Activated T-cell treated with anti-CD3 and anti-CD28 coated beads, Interleukin-2, amount 50 U/mL, for 4 hours (primary cell): ENCODE data around the gene GJC3. TPM values are rescaled to one million over a fixed set of nuclear protein-coding genes. Genes with fewer than 3 reads are reported as not detected.
"Not testable (repeated sequence)": the region's sequence is repeated elsewhere in the genome, so short reads cannot be mapped to it uniquely, and the experiment has no call there.

Source experiments
- ATAC-seq, 2 donors: fragments of 200-7000 bp; cut with Tn5 transposase; one replicate each; pipeline ENCODE4 v1.10.0; 2021
- DNase-seq: peaks from one replicate; pipeline ENCODE4 v3.0.0-alpha.2; 2020
- H3K27me3 Mint-ChIP-seq: one replicate; pipeline ENCODE4 v1.8.0; 2021; ENCODE audit warnings: low read depth, mixed read lengths
- H3K36me3 Mint-ChIP-seq: one replicate; pipeline ENCODE4 v1.8.0; 2022; ENCODE audit warnings: mixed read lengths; ENCODE audit not compliant: insufficient read depth
- H3K4me1 Mint-ChIP-seq: one replicate; pipeline ENCODE4 v1.8.0; 2021; ENCODE audit warnings: low read depth, mixed read lengths
- H3K4me3 Mint-ChIP-seq: one replicate; pipeline ENCODE4 v1.8.0; 2021; ENCODE audit warnings: mild to moderate bottlenecking, moderate library complexity, mixed read lengths
- H3K9me3 Mint-ChIP-seq: one replicate; pipeline ENCODE4 v1.8.0; 2021; ENCODE audit warnings: mixed read lengths
- total RNA-seq, 3 donors: library from RNA; stranded (reverse); gene quantifications; one replicate each; pipeline ENCODE4 v1.2.1, GENCODE V29; 2021

The GJC3 gene
- total RNA-seq = under 1 TPM; 0.24 to 0.40 (median 0.29) TPM

GRCh38 chr7:99928994-99929729, at the start of gene GJC3:
Gene GJC3 (minus strand): TSS chr7:99929620. CDS start chr7:99929620, 0 bp downstream.
- H3K4me3 Mint-ChIP-seq = peak within 1 kb of the TSS; percentile 72
- peaks cover 23% of the 10 kb centered on the region for H3K27me3 Mint-ChIP-seq
- no peaks in the 10 kb centered on the region for H3K9me3 Mint-ChIP-seq
- peaks cover 23% of the 10 kb centered on the region for H3K4me1 Mint-ChIP-seq
- DNase-seq (no peak), ATAC-seq (peak; percentile 86 to 89)
- H3K36me3 Mint-ChIP-seq = no peaks in the 10 kb centered on the region

- Mint-ChIP-seq H3K36me3 (no peaks in the 10 kb centered on the region), H3K9me3 (no peaks in the 10 kb centered on the region), H3K4me3 (no peak overlapping the region), H3K4me1 (peaks cover 10% of the 10 kb centered on the region), H3K27me3 (peaks cover 19% of the 10 kb centered on the region)
- ATAC-seq = no peak
- DNase-seq = no peak
Measured at GRCh38 chr7:99976626-99977025, 47.2 kb upstream of the GJC3 start.

- ATAC-seq (no peak), DNase-seq (no peak)
- Mint-ChIP-seq H3K36me3 (no peaks in the 10 kb centered on the region), H3K9me3 (no peaks in the 10 kb centered on the region), H3K4me1 (peaks cover 10% of the 10 kb centered on the region), H3K27me3 (peaks cover 20% of the 10 kb centered on the region), H3K4me3 (no peak within 1 kb of the TSS)
Measured at GRCh38 chr7:99975782-99976521, 46.5 kb upstream of the GJC3 start, which contains the start of gene AZGP1. Gene AZGP1 (minus strand): TSS chr7:99976031. CDS start chr7:99976020, 11 bp downstream.

DNA sequence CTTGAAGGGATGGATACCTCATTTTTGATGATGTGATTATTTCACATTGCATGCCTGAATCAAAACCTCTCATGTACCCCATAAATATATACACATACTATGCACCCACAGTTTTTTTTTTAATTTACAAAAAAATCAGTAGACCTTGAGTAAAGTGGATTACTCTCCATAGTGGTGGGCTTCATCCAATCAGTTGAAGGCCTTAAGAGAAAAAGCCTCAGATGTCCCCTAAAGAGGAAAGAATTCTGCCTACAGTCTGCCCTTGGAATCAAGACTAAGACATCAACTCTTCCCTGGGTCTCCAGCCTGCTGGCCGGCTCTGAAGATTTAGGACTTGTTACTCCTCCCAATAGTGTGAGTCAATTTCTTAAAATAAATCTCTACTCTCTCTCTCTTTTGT, 45.3 kb upstream of the GJC3 start:
- no peak overlapping the region for H3K4me3 Mint-ChIP-seq
- H3K4me1 Mint-ChIP-seq = no peaks in the 10 kb centered on the region
- H3K27me3 Mint-ChIP-seq = peaks cover 20% of the 10 kb centered on the region
- ATAC-seq = no peak
- no peaks in the 10 kb centered on the region for H3K36me3 Mint-ChIP-seq
- no peaks in the 10 kb centered on the region for H3K9me3 Mint-ChIP-seq
- no peak for DNase-seq

GRCh38 chr7:99973817-99974216, 44.4 kb upstream of the GJC3 start:
- not testable (repeated sequence) for H3K36me3 Mint-ChIP-seq, H3K9me3 Mint-ChIP-seq, H3K4me1 Mint-ChIP-seq, DNase-seq, H3K4me3 Mint-ChIP-seq, ATAC-seq
- H3K27me3 Mint-ChIP-seq = peaks cover 17% of the 10 kb centered on the region

DNA sequence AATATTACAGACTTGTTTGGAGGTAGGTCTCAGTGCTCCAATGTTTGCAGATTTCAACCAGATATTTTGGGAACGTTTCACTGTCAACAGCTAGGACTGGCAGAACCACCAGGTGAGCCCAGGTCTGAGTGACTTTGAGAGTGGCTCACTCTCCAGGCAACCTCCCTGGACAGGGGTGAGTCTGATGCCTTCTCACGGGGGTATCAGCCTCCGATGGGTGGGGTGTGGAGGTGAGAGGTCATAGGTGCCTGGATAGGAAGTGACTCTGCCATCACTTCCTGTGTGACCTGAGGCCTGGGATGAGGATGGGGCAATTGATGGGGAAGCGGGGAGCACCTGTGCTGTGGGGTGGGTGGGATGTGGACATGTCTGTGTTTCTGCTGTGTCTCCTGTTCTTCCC, 41.8 kb upstream of the GJC3 start:
- Mint-ChIP-seq H3K9me3 (no peaks in the 10 kb centered on the region), H3K4me3 (no peak overlapping the region), H3K36me3 (no peaks in the 10 kb centered on the region), H3K4me1 (no peaks in the 10 kb centered on the region), H3K27me3 (peaks cover 31% of the 10 kb centered on the region)
- ATAC-seq (no peak), DNase-seq (no peak)

DNA sequence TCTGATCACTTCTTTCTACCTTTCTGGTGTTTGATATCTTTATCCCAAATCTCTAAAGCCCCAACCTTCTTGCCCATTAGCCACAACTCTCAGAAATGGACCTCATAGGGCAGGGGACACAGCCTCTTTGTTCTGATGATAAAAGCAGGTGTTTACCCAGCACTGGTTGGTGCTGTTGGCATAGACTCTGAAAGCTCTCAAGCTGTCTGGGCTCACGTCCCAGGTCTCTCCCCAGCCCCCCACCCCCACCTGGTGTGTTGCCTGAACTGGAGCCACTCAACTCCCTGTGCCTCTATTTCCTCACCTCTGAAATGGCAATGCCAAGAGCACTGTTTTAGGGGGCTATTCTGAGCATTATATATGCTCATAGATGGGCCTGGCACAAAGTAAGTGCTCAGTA, 40.4 kb upstream of the GJC3 start:
- H3K36me3 Mint-ChIP-seq, H3K4me1 Mint-ChIP-seq, H3K4me3 Mint-ChIP-seq, ATAC-seq, DNase-seq, H3K9me3 Mint-ChIP-seq: not testable (repeated sequence)
- H3K27me3 Mint-ChIP-seq = peaks cover 37% of the 10 kb centered on the region

- no peak overlapping the region for H3K4me3 Mint-ChIP-seq
- H3K9me3 Mint-ChIP-seq = no peaks in the 10 kb centered on the region
- H3K36me3 Mint-ChIP-seq = no peaks in the 10 kb centered on the region
- ATAC-seq (no peak), DNase-seq (no peak)
- H3K4me1 Mint-ChIP-seq = no peaks in the 10 kb centered on the region
- peaks cover 43% of the 10 kb centered on the region for H3K27me3 Mint-ChIP-seq
Measured at GRCh38 chr7:99969298-99969697, 39.9 kb upstream of the GJC3 start.

DNA sequence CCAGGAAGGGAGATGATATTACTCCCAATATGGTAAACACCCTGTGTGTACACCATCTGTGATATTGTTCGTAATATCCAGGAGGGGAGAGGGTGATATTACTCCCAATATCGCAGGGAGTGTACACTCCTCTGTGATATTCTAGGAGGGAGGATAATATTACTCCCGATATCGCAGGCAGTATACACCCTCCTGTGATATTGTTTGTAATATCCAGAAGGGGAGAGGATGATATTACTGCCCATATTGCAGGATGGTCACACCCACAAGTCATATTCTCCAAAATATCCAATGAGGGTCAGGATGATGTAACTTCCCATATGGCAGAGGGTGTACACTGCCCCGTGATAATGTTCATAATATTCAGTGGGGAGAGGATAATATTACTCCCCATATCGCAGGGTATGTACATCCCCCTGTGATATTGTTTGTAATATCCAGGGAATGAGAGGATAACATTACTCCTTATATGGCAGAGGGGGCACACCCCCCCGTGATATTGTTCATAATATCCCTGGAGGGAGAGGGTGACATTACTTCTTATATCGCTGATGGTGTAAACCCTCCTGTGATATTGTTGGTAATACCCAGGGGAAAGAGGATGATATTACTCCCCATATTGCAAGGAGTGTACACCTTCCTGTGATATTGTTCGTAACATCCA, 29.3 kb upstream of the GJC3 start:
- no peak for ATAC-seq
- Mint-ChIP-seq H3K4me1 (no peaks in the 10 kb centered on the region), H3K36me3 (no peaks in the 10 kb centered on the region), H3K4me3 (no peak overlapping the region), H3K9me3 (no peaks in the 10 kb centered on the region), H3K27me3 (peaks cover 54% of the 10 kb centered on the region)
- no peak for DNase-seq

DNA sequence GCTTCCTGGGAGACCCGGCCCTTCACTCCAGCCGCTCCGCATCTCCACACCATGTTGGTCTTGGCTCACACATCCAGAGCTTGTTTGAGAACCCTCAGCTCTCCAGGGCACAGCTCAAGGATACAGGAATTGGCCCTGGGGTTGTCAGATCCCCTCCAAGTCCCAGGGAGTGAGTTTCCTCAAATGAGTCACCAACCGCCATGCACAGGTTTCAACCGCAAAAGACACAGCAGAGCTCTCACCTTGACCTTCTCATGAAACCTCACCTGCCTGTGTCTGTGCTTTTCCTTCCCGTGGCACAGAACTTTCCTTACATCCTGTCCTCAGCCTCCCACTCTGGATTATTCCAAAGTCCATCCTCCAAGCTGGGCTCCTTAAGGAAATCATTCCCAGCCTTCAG, 25.8 kb upstream of the GJC3 start:
- Mint-ChIP-seq H3K9me3 (no peaks in the 10 kb centered on the region), H3K36me3 (no peaks in the 10 kb centered on the region), H3K4me1 (no peaks in the 10 kb centered on the region), H3K27me3 (peaks cover 26% of the 10 kb centered on the region), H3K4me3 (no peak overlapping the region)
- DNase-seq (no peak), ATAC-seq (no peak)

DNA sequence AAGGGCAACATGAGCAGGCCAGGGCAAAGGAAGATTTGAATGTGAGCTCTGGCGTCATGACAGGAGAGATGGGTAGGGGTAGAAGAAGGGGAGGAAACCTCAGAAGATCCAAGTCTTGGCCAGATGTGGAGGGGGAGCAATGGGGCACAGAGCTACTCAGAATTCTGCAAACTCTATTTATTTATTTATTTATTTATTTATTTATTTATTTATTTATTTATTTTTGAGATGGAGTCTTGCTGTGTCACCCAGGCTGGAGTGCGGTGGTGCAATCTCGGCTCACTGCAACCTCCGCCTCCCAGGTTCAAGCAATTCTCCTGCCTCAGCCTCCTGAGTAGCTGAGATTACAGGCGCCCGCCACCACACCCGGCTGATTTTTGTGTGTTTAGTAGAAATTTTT, 25.2 kb upstream of the GJC3 start:
- not testable (repeated sequence) for DNase-seq, H3K4me1 Mint-ChIP-seq, H3K9me3 Mint-ChIP-seq, ATAC-seq, H3K4me3 Mint-ChIP-seq, H3K36me3 Mint-ChIP-seq
- H3K27me3 Mint-ChIP-seq = peaks cover 25% of the 10 kb centered on the region

DNA sequence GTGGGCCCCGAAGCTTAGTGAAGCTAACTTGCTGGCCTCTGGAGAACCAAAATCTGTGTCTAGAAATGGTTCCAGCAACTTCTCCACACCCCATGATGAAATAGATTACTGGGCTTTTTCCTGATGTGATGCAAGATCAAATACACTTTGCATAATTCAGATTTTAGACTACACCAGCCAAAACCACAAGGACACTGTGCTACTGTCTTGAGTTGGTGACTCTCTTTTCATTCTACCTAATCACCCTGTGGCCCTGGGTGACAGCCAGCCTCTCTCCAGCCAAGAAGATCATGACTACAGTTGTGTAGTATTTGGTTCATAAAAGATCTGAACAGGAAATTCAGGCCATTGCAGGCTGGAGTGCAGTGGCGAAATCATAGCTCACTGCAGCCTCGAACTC, 24.2 kb upstream of the GJC3 start:
- ATAC-seq = no peak
- H3K4me3 Mint-ChIP-seq = no peak overlapping the region

DNA sequence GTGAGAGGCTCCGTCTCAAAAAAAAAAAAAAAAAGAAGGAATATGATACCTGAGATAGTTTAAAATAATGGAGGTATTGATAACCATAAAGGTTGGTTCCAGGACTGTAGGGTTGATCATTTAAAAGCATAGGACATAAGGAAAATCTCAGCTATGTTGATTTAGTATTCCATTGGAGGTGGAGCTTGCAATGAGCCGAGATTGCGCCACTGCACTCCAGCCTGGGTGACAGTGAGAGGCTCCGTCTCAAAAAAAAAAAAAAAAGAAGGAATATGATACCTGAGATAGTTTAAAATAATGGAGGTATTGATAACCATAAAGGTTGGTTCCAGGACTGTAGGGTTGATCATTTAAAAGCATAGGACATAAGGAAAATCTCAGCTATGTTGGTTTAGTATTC, 23.2 kb upstream of the GJC3 start:
- ATAC-seq, H3K36me3 Mint-ChIP-seq, H3K4me3 Mint-ChIP-seq, DNase-seq, H3K4me1 Mint-ChIP-seq, H3K9me3 Mint-ChIP-seq: not testable (repeated sequence)
- peaks cover 20% of the 10 kb centered on the region for H3K27me3 Mint-ChIP-seq

More for the DNA sequence above, 24.2 kb upstream of the GJC3 start:
- no peaks in the 10 kb centered on the region for H3K36me3 Mint-ChIP-seq
- DNase-seq = no peak
- no peaks in the 10 kb centered on the region for H3K4me1 Mint-ChIP-seq
- H3K27me3 Mint-ChIP-seq = peaks cover 19% of the 10 kb centered on the region
- H3K9me3 Mint-ChIP-seq = no peaks in the 10 kb centered on the region

GRCh38 chr7:99950819-99951218, 21.4 kb upstream of the GJC3 start:
- peaks cover 16% of the 10 kb centered on the region for H3K27me3 Mint-ChIP-seq
- not testable (repeated sequence) for H3K36me3 Mint-ChIP-seq, H3K4me1 Mint-ChIP-seq, H3K9me3 Mint-ChIP-seq, ATAC-seq, DNase-seq, H3K4me3 Mint-ChIP-seq
